HCT116 (cell line): ENCODE measurements around the gene BCL2L11. TPM values are rescaled to one million over a fixed set of nuclear protein-coding genes. Genes with fewer than 3 reads are reported as not detected.

Experiments used
- ATAC-seq: fragments of 200-7000 bp; cut with Tn5 transposase; 2 replicates; pipeline ENCODE4 v1.9.1; 2020; ENCODE audit warnings: mild to moderate bottlenecking, moderate library complexity
- BruUV-seq: library from RNA; stranded (reverse); fragments of 400-500 nt; replicated peaks from 2 replicates; lab custom pipeline; 2021; lab: Mats Ljungman, UMichigan
- CTCF ChIA-PET: fragments of 300-600 bp; sonication (Branson Sonifier 250); formaldehyde crosslinking; loops from one replicate; lab custom pipeline; 2021; ENCODE audit warnings: antibody characterized with exemption; lab: Charles Lee
- POLR2A ChIA-PET: fragments of 300-600, 350-600 bp; sonication (Branson Sonifier 250); formaldehyde crosslinking; loops from one replicate; lab custom pipeline; 2021; ENCODE audit warnings: antibody characterized with exemption; lab: Charles Lee
- RAD21 ChIA-PET, 2 experiments: fragments of 300-600 bp; sonication (Branson Sonifier 250); formaldehyde crosslinking; loops; one replicate each; lab custom pipeline; 2023; ENCODE audit warnings: low total read pairs in 2 of 2; ENCODE audit not compliant: uncharacterized antibody in 2 of 2, unreplicated experiment in 2 of 2, low non-redundant PET in 1 of 2; lab: Charles Lee
- DNase-seq: peaks from one replicate; pipeline ENCODE4 v3.0.0-alpha.2; 2010; ENCODE audit warnings: low read depth, low spot score
- H2AFZ ChIP-seq: fragments of 200-600 bp; shearing (Covaris generic), sonication (generic); 2 replicates; pipeline ENCODE4 v1.6.1; 2017; ENCODE audit warnings: low read depth, mixed run types, mixed read lengths, antibody characterized with exemption, low read length; ENCODE audit not compliant: poor library complexity, severe bottlenecking
- H3K27ac ChIP-seq: 2 replicates; pipeline ENCODE4 v1.5.1; 2012; ENCODE audit warnings: low read depth, low read length
- H3K27me3 ChIP-seq: fragments of 200-600 bp; sonication (generic); 2 replicates; pipeline ENCODE4 v1.6.1; 2016; ENCODE audit warnings: mixed run types, low read length, mixed read lengths; ENCODE audit not compliant: insufficient read depth
- H3K36me3 ChIP-seq, 2 experiments: fragments of 200-500 bp in 1 of 2; fragments of 200-600 bp in 1 of 2; sonication (Bioruptor generic) in 1 of 2; sonication (generic) in 1 of 2; 2 replicates each; pipeline versions ENCODE4 v1.5.1 to v1.6.1; 2014 to 2016; ENCODE audit warnings: low read length in 2 of 2, inconsistent platforms in 1 of 2, mixed read lengths in 1 of 2, mixed run types in 1 of 2; ENCODE audit not compliant: insufficient read depth in 2 of 2, control insufficient read depth in 1 of 2
- H3K4me1 ChIP-seq, 2 experiments: fragments of 200-600 bp in 1 of 2; sonication (generic) in 1 of 2; 2 replicates each; pipeline versions ENCODE4 v1.5.1 to v1.6.1; 2012 to 2017; ENCODE audit warnings: low read length in 2 of 2, inconsistent platforms in 1 of 2, mild to moderate bottlenecking in 1 of 2, mixed read lengths in 1 of 2, mixed run types in 1 of 2, moderate library complexity in 1 of 2; ENCODE audit not compliant: insufficient read depth in 2 of 2, control insufficient read depth in 1 of 2
- H3K4me2 ChIP-seq: fragments of 200-600 bp; sonication (generic); 2 replicates; pipeline ENCODE4 v1.6.1; 2017; ENCODE audit warnings: mixed run types, low read length, mixed read lengths
- H3K4me3 ChIP-seq, 2 experiments: fragments of 200-600 bp in 1 of 2; sonication (generic) in 1 of 2; replicated peaks in 1 of 2; 2 replicates each; pipeline ENCODE4 v1.5.1; 2011 to 2016; ENCODE audit warnings: low read length in 2 of 2, control low read depth in 1 of 2, low read depth in 1 of 2, mild to moderate bottlenecking in 1 of 2, mixed read lengths in 1 of 2, mixed run types in 1 of 2
- H3K79me2 ChIP-seq: fragments of 200-600 bp; sonication (generic); 2 replicates; pipeline ENCODE4 v1.6.1; 2017; ENCODE audit warnings: mild to moderate bottlenecking, mixed run types, low read length, moderate library complexity, mixed read lengths; ENCODE audit not compliant: insufficient read depth
- H3K9ac ChIP-seq: fragments of 200-600 bp; sonication (generic); 2 replicates; pipeline ENCODE4 v1.6.1; 2016; ENCODE audit warnings: low read length, mixed read lengths
- H3K9me2 ChIP-seq: fragments of 200-600 bp; sonication (generic), shearing (Covaris generic); 2 replicates; pipeline ENCODE4 v1.6.1; 2017; ENCODE audit warnings: mixed run types, mild to moderate bottlenecking, moderate library complexity; ENCODE audit not compliant: insufficient read depth
- H3K9me3 ChIP-seq, 2 experiments: fragments of 200-500 bp in 1 of 2; fragments of 200-600 bp in 1 of 2; sonication (Bioruptor generic) in 1 of 2; sonication (generic) in 1 of 2; 2 replicates each; pipeline ENCODE4 v1.6.1; 2014 to 2017; ENCODE audit warnings: low read length in 2 of 2, mixed read lengths in 2 of 2, inconsistent platforms in 1 of 2, low read depth in 1 of 2, mild to moderate bottlenecking in 1 of 2, mixed run types in 1 of 2, moderate library complexity in 1 of 2; ENCODE audit not compliant: control insufficient read depth in 1 of 2, insufficient read depth in 1 of 2
- H4K20me1 ChIP-seq: fragments of 200-600 bp; sonication (generic), shearing (Covaris generic); 2 replicates; pipeline ENCODE4 v1.6.1; 2017; ENCODE audit warnings: mixed run types, mild to moderate bottlenecking, moderate library complexity; ENCODE audit not compliant: insufficient read depth
- EGR1 ChIP-seq: IDR thresholded peaks from 2 replicates; pipeline ENCODE4 v1.6.1; 2012; ENCODE audit warnings: low read depth
- EZH2phosphoT487 ChIP-seq: fragments of 200-600 bp; IDR thresholded peaks from 2 replicates; pipeline ENCODE4 v1.6.1; 2018; ENCODE audit warnings: antibody characterized with exemption, borderline replicate concordance
- FOSL1 ChIP-seq: IDR thresholded peaks from 2 replicates; pipeline ENCODE4 v1.6.1; 2012; ENCODE audit warnings: low read depth
- POLR2A ChIP-seq: IDR thresholded peaks from 2 replicates; pipeline ENCODE4 v1.7.0; 2011; ENCODE audit warnings: borderline replicate concordance; ENCODE audit not compliant: insufficient read depth, insufficient read length; ENCODE audit errors: extremely low read depth
- SIN3A ChIP-seq: IDR thresholded peaks from 2 replicates; pipeline ENCODE4 v1.6.1; 2012; ENCODE audit warnings: low read depth
- SP1 ChIP-seq: IDR thresholded peaks from 2 replicates; pipeline ENCODE4 v1.6.1; 2012; ENCODE audit warnings: low read depth
- SRF ChIP-seq: IDR thresholded peaks from 2 replicates; pipeline ENCODE4 v1.6.1; 2012; ENCODE audit warnings: low read depth
- TCF7L2 ChIP-seq: IDR thresholded peaks from 2 replicates; pipeline ENCODE4 v1.7.0; 2011; ENCODE audit warnings: borderline replicate concordance, inconsistent platforms; ENCODE audit not compliant: insufficient read depth, insufficient read length; ENCODE audit errors: extremely low read depth
- YY1 ChIP-seq: IDR thresholded peaks from 2 replicates; pipeline ENCODE4 v1.6.1; 2011; ENCODE audit warnings: low read length, low read depth, moderate library complexity, mild to moderate bottlenecking; ENCODE audit not compliant: insufficient replicate concordance; ENCODE audit errors: extremely low read depth
- ZFX ChIP-seq: fragments of 450-650 bp; IDR thresholded peaks from 2 replicates; pipeline ENCODE4 v1.6.1; 2017
- ZNF274 ChIP-seq: fragments of 200-500 bp; sonication (Bioruptor generic); IDR thresholded peaks from 2 replicates; pipeline ENCODE4 v1.6.1; 2014; ENCODE audit warnings: mild to moderate bottlenecking, low read depth, low read length, inconsistent platforms
- intact Hi-C: fragments of 100-400 bp; cut with micrococcal nuclease; formaldehyde crosslinking; loops from 2 replicates; pipeline ENCODE4 v1.10.0; 2022
- total RNA-seq: library from RNA; stranded (reverse); gene quantifications from one replicate; pipeline ENCODE4 v1.2.1, GENCODE V29; 2021; ENCODE audit not compliant: unreplicated experiment
- TF ChIP-seq, protein P1 (sequence below): IDR thresholded peaks from 2 replicates; pipeline ENCODE4 v1.6.1; 2011; ENCODE audit warnings: mild to moderate bottlenecking, low read length, moderate library complexity; ENCODE audit not compliant: insufficient replicate concordance; ENCODE audit errors: extremely low read depth
- TF ChIP-seq, protein P2 (sequence below): IDR thresholded peaks from 2 replicates; pipeline ENCODE4 v1.6.1; 2012; ENCODE audit warnings: low read depth
- TF ChIP-seq, protein P3 (sequence below): IDR thresholded peaks from 2 replicates; pipeline ENCODE4 v1.6.1; 2012
- TF ChIP-seq, protein P4 (sequence below): IDR thresholded peaks from 2 replicates; pipeline ENCODE4 v1.6.1; 2012

Gene BCL2L11
- total RNA-seq, 1 experiment from 2014 or later = 17.8 TPM

DNA sequence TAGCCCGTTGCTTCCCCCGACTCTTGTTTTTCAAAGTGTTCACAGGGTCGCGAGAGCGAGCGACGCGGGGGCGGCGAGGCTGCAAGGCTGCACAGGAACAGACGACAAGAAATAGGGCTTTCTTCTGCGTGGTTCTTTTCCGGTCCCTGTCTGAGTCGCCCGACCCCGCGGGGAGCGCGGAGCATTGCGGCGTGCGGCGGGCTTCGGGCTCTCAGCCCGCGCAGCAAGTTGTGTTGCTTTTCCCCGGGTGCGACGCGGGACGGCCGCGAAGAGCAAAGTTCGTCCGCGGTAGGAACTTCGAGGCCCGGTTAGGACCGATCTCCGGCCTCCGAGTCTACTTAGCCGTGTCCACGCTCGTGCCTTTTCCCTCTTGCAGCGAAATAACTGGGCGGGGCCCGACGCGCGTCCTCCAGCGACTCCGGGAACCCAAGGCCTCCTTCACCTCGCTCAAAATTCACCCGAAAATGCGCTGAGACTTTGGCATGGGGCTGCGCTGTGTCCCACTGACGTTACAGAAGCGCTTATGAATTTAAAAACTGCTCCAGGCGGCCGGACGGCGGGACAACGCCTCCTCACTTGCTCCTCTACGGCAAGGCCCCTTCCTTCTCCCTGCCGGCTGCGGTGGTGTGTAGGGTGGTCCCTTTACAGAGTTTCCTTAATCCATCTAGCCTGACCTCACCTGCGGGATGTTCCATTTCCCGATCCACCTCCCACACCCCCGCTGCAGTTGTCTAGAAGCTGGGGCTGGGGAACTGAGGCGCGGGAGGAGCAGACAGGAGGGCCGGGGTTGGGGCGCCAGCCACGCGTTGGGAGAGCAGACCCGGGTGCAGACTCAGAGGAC lies 1.5 kb upstream of the BCL2L11 start (continued):
- TF ChIP-seq, protein P1, sequence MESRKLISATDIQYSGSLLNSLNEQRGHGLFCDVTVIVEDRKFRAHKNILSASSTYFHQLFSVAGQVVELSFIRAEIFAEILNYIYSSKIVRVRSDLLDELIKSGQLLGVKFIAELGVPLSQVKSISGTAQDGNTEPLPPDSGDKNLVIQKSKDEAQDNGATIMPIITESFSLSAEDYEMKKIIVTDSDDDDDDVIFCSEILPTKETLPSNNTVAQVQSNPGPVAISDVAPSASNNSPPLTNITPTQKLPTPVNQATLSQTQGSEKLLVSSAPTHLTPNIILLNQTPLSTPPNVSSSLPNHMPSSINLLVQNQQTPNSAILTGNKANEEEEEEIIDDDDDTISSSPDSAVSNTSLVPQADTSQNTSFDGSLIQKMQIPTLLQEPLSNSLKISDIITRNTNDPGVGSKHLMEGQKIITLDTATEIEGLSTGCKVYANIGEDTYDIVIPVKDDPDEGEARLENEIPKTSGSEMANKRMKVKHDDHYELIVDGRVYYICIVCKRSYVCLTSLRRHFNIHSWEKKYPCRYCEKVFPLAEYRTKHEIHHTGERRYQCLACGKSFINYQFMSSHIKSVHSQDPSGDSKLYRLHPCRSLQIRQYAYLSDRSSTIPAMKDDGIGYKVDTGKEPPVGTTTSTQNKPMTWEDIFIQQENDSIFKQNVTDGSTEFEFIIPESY = no peak

DNA sequence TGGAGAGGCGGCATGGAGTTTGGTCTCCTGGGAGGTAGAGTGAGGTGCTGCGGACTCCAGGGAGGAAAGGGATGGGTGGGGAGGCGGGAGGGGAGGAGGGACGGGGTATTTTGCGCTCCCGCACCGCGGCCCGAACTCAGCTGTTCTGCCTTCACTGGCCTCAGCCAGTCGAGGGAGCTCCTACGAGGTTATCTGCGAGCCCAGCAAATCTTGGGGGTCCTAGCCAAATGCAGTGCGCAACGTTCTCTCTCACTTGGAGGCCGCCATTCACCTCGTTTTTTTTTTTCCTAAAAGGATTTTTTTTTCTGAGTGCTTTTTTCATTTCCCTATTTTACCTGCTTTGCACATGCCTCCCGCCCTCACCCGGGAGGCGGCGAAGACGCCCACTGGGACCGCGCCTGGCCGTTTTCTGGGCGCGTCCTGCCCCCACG lies 877 bp upstream of the BCL2L11 start:
- H3K4me1 ChIP-seq = peaks cover 33 to 61% of the 10 kb centered on the region in 2 experiments
- H3K9ac ChIP-seq = peak overlapping the region; percentile 91
- ATAC-seq (no peak), DNase-seq (no peak)
- H3K79me2 ChIP-seq = peaks cover 33% of the 10 kb centered on the region
- intact Hi-C loops = loop anchor here (5.0 kb wide), 1 partner anchor 443 kb away; the partner anchor contains the start of gene BUB1
- BruUV-seq = no TSS peak
- ChIA-PET RAD21 (no interaction called here), POLR2A (interaction anchor here (0.7 kb wide), 1 partner anchor 548 kb away, joined by 3 read pairs; no protein-coding TSS in a partner anchor), CTCF (interaction anchor here (1.2 kb wide), 1 partner anchor 91 kb away, joined by 3 read pairs; no protein-coding TSS in a partner anchor)
- H3K9me2 ChIP-seq = no peaks in the 10 kb centered on the region
- H3K27me3 ChIP-seq = no peaks in the 10 kb centered on the region
- H3K36me3 ChIP-seq = peaks cover 4 to 11% of the 10 kb centered on the region in 2 experiments; a peak in 2 of 4 replicates
- no peaks in the 10 kb centered on the region for H3K9me3 ChIP-seq
- H3K4me2 ChIP-seq = peak overlapping the region; percentile 100
- H2AFZ ChIP-seq = peak overlapping the region; percentile 41
- peak overlapping the region; percentile 51; the same call in 1 of the 2 replicates for H3K27ac ChIP-seq
- peaks cover 5% of the 10 kb centered on the region; the same call in 1 of the 2 replicates for H4K20me1 ChIP-seq
- H3K4me3 ChIP-seq = peak overlapping the region; percentile 40 to 93
- TF ChIP-seq SRF (no peak), EGR1 (no peak), TCF7L2 (no peak), YY1 (no peak), FOSL1 (no peak), ZNF274 (no peak), SP1 (no peak), ZFX (no peak), SIN3A (no peak), POLR2A (no peak), EZH2phosphoT487 (no peak)
- TF ChIP-seq, protein P2, sequence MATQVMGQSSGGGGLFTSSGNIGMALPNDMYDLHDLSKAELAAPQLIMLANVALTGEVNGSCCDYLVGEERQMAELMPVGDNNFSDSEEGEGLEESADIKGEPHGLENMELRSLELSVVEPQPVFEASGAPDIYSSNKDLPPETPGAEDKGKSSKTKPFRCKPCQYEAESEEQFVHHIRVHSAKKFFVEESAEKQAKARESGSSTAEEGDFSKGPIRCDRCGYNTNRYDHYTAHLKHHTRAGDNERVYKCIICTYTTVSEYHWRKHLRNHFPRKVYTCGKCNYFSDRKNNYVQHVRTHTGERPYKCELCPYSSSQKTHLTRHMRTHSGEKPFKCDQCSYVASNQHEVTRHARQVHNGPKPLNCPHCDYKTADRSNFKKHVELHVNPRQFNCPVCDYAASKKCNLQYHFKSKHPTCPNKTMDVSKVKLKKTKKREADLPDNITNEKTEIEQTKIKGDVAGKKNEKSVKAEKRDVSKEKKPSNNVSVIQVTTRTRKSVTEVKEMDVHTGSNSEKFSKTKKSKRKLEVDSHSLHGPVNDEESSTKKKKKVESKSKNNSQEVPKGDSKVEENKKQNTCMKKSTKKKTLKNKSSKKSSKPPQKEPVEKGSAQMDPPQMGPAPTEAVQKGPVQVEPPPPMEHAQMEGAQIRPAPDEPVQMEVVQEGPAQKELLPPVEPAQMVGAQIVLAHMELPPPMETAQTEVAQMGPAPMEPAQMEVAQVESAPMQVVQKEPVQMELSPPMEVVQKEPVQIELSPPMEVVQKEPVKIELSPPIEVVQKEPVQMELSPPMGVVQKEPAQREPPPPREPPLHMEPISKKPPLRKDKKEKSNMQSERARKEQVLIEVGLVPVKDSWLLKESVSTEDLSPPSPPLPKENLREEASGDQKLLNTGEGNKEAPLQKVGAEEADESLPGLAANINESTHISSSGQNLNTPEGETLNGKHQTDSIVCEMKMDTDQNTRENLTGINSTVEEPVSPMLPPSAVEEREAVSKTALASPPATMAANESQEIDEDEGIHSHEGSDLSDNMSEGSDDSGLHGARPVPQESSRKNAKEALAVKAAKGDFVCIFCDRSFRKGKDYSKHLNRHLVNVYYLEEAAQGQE = no peak
- TF ChIP-seq, protein P3, sequence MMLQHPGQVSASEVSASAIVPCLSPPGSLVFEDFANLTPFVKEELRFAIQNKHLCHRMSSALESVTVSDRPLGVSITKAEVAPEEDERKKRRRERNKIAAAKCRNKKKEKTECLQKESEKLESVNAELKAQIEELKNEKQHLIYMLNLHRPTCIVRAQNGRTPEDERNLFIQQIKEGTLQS = no peak
- TF ChIP-seq, protein P1 = no peak
- TF ChIP-seq, protein P4, sequence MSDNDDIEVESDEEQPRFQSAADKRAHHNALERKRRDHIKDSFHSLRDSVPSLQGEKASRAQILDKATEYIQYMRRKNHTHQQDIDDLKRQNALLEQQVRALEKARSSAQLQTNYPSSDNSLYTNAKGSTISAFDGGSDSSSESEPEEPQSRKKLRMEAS = no peak
